Gastrocnemius medialis (tissue), 4 donors: ENCODE results near the gene SWI5.

Source experiments
- CTCF ChIP-seq, 5 experiments: fragments of 450-650 bp in 3 of 5; fragments of 200-600 bp in 2 of 5; sonication (generic) in 2 of 5; IDR thresholded peaks in 4 of 5; conservative IDR thresholded peaks in 1 of 5; 1 replicate in 4 of 5; 2 replicates in 1 of 5; pipeline ENCODE4 v1.5.1; 2016 to 2019; ENCODE audit warnings: antibody characterized with exemption in 5 of 5, mild to moderate bottlenecking in 3 of 5, moderate library complexity in 3 of 5
- POLR2A ChIP-seq, 2 donors: fragments of 450-650 bp; IDR thresholded peaks; one replicate each; pipeline ENCODE4 v1.6.1; 2017; ENCODE audit warnings: antibody characterized with exemption in 2 of 2, mild to moderate bottlenecking in 2 of 2, moderate library complexity in 2 of 2

GRCh38 chr9:128245421-128246151 lies 30.5 kb upstream of the SWI5 start:
- no peak for TF ChIP-seq CTCF (IDR thresholded peaks at IDR 0.05 in 4 of 5, conservative IDR thresholded peaks at IDR 0.05 in 1 of 5)
- TF ChIP-seq POLR2A (IDR thresholded peaks at IDR 0.05), result no peak
